Measurements from ENCODE around the gene USP22. TPM values are rescaled to one million over a fixed set of nuclear protein-coding genes. Genes with fewer than 3 reads are reported as not detected.
"Not testable (repeated sequence)": the region's sequence is repeated elsewhere in the genome, so short reads cannot be mapped to it uniquely, and the experiment has no call there.

The USP22 gene
- total RNA-seq, 1 experiment from 2014 or later = 224 TPM

- ATAC-seq (no peak), DNase-seq (ENCODE audit: low read depth, low spot score) (no peak)
- no peaks in the 10 kb centered on the region for H3K27me3 ChIP-seq (ENCODE audit: control insufficient read depth, insufficient read depth, low read length)
- intact Hi-C loops (cut with micrococcal nuclease; ENCODE audit: unreplicated experiment) (no loop called here), in situ Hi-C loops (cut with HindIII; ENCODE audit: low pct_unique_long_range_greater_than_20kb, low sequenced_read_pairs) (no loop called here)
- no TSS peak for BruUV-seq (replicated peaks)
- no peaks in the 10 kb centered on the region for H3K4me1 ChIP-seq (ENCODE audit: control insufficient read depth, insufficient read depth, low read length)
- H3K36me3 ChIP-seq (ENCODE audit: control insufficient read depth, insufficient read depth, low read length) = no peaks in the 10 kb centered on the region
- H3K27ac ChIP-seq (ENCODE audit: low read length) = no peak overlapping the region
- ChIA-PET POLR2A (no interaction called here), CTCF (no interaction called here)
- H3K4me3 ChIP-seq (ENCODE audit: low read depth in 2 of 2, low read length in 2 of 2) = no peak overlapping the region
- H3K9me3 ChIP-seq (ENCODE audit: control insufficient read depth, insufficient read depth, low read depth, low read length) = no peaks in the 10 kb centered on the region
- TF ChIP-seq POLR2AphosphoS5 (IDR thresholded peaks at IDR 0.05; ENCODE audit: low read depth, low read length) = no peak
- TF ChIP-seq REST (IDR thresholded peaks at IDR 0.05; ENCODE audit: insufficient read depth in 1 of 2, low read depth in 2 of 2, low read length in 1 of 2) = no peak
- TF ChIP-seq, protein P1, sequence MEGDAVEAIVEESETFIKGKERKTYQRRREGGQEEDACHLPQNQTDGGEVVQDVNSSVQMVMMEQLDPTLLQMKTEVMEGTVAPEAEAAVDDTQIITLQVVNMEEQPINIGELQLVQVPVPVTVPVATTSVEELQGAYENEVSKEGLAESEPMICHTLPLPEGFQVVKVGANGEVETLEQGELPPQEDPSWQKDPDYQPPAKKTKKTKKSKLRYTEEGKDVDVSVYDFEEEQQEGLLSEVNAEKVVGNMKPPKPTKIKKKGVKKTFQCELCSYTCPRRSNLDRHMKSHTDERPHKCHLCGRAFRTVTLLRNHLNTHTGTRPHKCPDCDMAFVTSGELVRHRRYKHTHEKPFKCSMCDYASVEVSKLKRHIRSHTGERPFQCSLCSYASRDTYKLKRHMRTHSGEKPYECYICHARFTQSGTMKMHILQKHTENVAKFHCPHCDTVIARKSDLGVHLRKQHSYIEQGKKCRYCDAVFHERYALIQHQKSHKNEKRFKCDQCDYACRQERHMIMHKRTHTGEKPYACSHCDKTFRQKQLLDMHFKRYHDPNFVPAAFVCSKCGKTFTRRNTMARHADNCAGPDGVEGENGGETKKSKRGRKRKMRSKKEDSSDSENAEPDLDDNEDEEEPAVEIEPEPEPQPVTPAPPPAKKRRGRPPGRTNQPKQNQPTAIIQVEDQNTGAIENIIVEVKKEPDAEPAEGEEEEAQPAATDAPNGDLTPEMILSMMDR (IDR thresholded peaks at IDR 0.05) = no peak
- no peak for TF ChIP-seq SIN3A (IDR thresholded peaks at IDR 0.05; ENCODE audit: borderline replicate concordance, insufficient read depth, low read depth, low read length)
- TF ChIP-seq TCF7L2 (IDR thresholded peaks at IDR 0.05; ENCODE audit: low read depth, low read length) = no peak
These were observed 15.5 kb upstream of the USP22 start for GRCh38 chr17:21058098-21058893.

- ATAC-seq = not testable (repeated sequence)
These were observed 10.2 kb upstream of the USP22 start for GRCh38 chr17:21053056-21053455.

GRCh38 chr17:21049457-21049856 lies 6.6 kb upstream of the USP22 start:
- peaks cover 4% of the 10 kb centered on the region; the same call in 1 of the 2 replicates for H3K4me1 ChIP-seq (ENCODE audit: control insufficient read depth, insufficient read depth, low read length)
- H3K27ac ChIP-seq (ENCODE audit: low read length) = no peak overlapping the region
- CTCF ChIA-PET = interaction anchor here (0.7 kb wide), 1 partner anchor 50 kb away, joined by 12 read pairs; no protein-coding TSS in a partner anchor
- H3K4me3 ChIP-seq (ENCODE audit: low read depth in 2 of 2, low read length in 2 of 2) = no peak overlapping the region
- H3K36me3 ChIP-seq (ENCODE audit: control insufficient read depth, insufficient read depth, low read length) = no peaks in the 10 kb centered on the region
- H3K9me3 ChIP-seq (ENCODE audit: control insufficient read depth, insufficient read depth, low read depth, low read length) = no peaks in the 10 kb centered on the region
- TF ChIP-seq TCF7L2 (IDR thresholded peaks at IDR 0.05; ENCODE audit: low read depth, low read length) (no peak), POLR2AphosphoS5 (IDR thresholded peaks at IDR 0.05; ENCODE audit: low read depth, low read length) (no peak)
- BruUV-seq (replicated peaks) = no TSS peak
- in situ Hi-C loops (cut with HindIII; ENCODE audit: low pct_unique_long_range_greater_than_20kb, low sequenced_read_pairs) (no loop called here), intact Hi-C loops (cut with micrococcal nuclease; ENCODE audit: unreplicated experiment) (no loop called here)
- POLR2A ChIA-PET = interaction anchor here (0.7 kb wide), 2 partner anchors 23 to 69 kb away, joined by 6 read pairs; no protein-coding TSS in a partner anchor
- ATAC-seq (no peak), DNase-seq (ENCODE audit: low read depth, low spot score) (no peak)
- H3K27me3 ChIP-seq (ENCODE audit: control insufficient read depth, insufficient read depth, low read length) = no peaks in the 10 kb centered on the region

More at GRCh38 chr17:21053056-21053455, 10.2 kb upstream of the USP22 start:
- H3K9me3 ChIP-seq (ENCODE audit: control insufficient read depth, insufficient read depth, low read depth, low read length); POLR2A ChIA-PET; intact Hi-C loops (cut with micrococcal nuclease; ENCODE audit: unreplicated experiment); H3K27ac ChIP-seq (ENCODE audit: low read length); BruUV-seq (replicated peaks); H3K4me1 ChIP-seq (ENCODE audit: control insufficient read depth, insufficient read depth, low read length); DNase-seq (ENCODE audit: low read depth, low spot score); in situ Hi-C loops (cut with HindIII; ENCODE audit: low pct_unique_long_range_greater_than_20kb, low sequenced_read_pairs); H3K36me3 ChIP-seq (ENCODE audit: control insufficient read depth, insufficient read depth, low read length); H3K4me3 ChIP-seq (ENCODE audit: low read depth in 2 of 2, low read length in 2 of 2); H3K27me3 ChIP-seq (ENCODE audit: control insufficient read depth, insufficient read depth, low read length); CTCF ChIA-PET: not testable (repeated sequence)
